Endothelial cell (in vitro differentiated cells): Measurements from ENCODE around the gene TNFAIP8L3. TPM values are rescaled to one million over a fixed set of nuclear protein-coding genes. Genes with fewer than 3 reads are reported as not detected.

Source experiments
- DNase-seq: peaks from one replicate; pipeline ENCODE4 v3.0.0; 2021; ENCODE audit warnings: low spot score
- H3K27ac Mint-ChIP-seq: one replicate; pipeline ENCODE4 v1.8.0; 2021; ENCODE audit warnings: mixed read lengths, inconsistent platforms; ENCODE audit not compliant: unreplicated experiment
- H3K27me3 Mint-ChIP-seq: one replicate; pipeline ENCODE4 v1.8.0; 2021; ENCODE audit warnings: mild to moderate bottlenecking, moderate library complexity, mixed read lengths, inconsistent platforms; ENCODE audit not compliant: unreplicated experiment
- H3K36me3 Mint-ChIP-seq: one replicate; pipeline ENCODE4 v1.8.0; 2021; ENCODE audit warnings: mild to moderate bottlenecking, low read depth, mixed read lengths, inconsistent platforms; ENCODE audit not compliant: unreplicated experiment
- H3K4me1 Mint-ChIP-seq: one replicate; pipeline ENCODE4 v1.8.0; 2021; ENCODE audit warnings: mild to moderate bottlenecking, mixed read lengths, inconsistent platforms; ENCODE audit not compliant: unreplicated experiment
- H3K4me3 Mint-ChIP-seq: one replicate; pipeline ENCODE4 v1.8.0; 2021; ENCODE audit warnings: mild to moderate bottlenecking, mixed read lengths, inconsistent platforms; ENCODE audit not compliant: unreplicated experiment
- H3K9me3 Mint-ChIP-seq: one replicate; pipeline ENCODE4 v1.8.0; 2021; ENCODE audit warnings: mixed read lengths, inconsistent platforms; ENCODE audit not compliant: unreplicated experiment
- total RNA-seq: library from RNA; stranded (reverse); fragmentation: NEBNext Ultra II Directional; extraction: Animal tissue kit (Norgen Biotek cat#: 25700); gene quantifications from one replicate; pipeline ENCODE4 v1.2.1, GENCODE V29; 2021; ENCODE audit not compliant: unreplicated experiment
- TF ChIP-seq, protein P1 (sequence below): fragments of 200-600 bp; sonication (generic); IDR thresholded peaks from one replicate; pipeline ENCODE4 v1.5.0; 2021; ENCODE audit warnings: antibody characterized with exemption; ENCODE audit not compliant: unreplicated experiment

The TNFAIP8L3 gene
- total RNA-seq, 1 donor from 2014 or later = 0.77 TPM

DNA sequence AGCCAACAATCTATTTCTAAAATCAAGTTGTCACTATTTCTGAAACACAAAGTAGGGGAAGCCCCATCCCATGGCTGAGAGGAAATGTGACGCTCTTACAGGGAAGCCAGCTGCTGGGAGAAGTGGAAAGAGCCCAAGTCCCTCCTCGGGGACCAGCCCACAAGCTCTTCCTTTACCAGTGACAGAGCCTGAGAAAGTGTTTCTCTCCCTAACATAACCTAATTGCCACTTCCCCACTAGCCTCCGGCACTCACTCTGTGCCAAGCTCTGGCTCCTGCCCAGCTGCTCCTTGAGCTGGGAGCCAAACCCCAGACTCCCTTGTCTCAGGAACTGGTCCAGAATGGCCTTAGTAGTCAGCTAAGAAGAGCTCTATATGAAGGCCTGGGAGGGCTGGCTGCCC is 42.9 kb downstream of the TNFAIP8L3 start:
- Mint-ChIP-seq H3K27ac (no peak overlapping the region), H3K36me3 (peaks cover 5% of the 10 kb centered on the region), H3K4me3 (no peak overlapping the region), H3K4me1 (peaks cover 13% of the 10 kb centered on the region), H3K27me3 (peaks cover 5% of the 10 kb centered on the region), H3K9me3 (no peaks in the 10 kb centered on the region)
- TF ChIP-seq, protein P1, sequence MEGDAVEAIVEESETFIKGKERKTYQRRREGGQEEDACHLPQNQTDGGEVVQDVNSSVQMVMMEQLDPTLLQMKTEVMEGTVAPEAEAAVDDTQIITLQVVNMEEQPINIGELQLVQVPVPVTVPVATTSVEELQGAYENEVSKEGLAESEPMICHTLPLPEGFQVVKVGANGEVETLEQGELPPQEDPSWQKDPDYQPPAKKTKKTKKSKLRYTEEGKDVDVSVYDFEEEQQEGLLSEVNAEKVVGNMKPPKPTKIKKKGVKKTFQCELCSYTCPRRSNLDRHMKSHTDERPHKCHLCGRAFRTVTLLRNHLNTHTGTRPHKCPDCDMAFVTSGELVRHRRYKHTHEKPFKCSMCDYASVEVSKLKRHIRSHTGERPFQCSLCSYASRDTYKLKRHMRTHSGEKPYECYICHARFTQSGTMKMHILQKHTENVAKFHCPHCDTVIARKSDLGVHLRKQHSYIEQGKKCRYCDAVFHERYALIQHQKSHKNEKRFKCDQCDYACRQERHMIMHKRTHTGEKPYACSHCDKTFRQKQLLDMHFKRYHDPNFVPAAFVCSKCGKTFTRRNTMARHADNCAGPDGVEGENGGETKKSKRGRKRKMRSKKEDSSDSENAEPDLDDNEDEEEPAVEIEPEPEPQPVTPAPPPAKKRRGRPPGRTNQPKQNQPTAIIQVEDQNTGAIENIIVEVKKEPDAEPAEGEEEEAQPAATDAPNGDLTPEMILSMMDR = no peak
- DNase-seq = no peak

DNA sequence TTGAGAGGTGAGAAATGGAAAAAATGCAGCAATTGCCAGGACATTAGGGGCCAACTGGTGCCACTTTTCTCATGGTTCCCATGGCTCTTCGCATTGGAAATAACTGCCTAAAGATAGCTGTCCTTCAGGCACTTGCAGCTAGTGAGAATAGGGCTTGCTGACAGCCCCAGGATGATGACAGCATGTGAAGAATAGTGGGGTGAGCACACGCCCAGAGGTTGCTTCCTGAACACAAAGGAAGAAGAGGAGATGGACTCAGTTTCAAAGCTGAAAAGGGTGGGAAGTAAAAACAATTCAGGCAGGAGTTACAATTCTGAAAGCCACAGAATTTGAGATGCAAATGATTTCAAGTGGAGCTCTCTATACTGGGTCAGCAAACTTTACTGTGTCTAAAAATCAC is 45.6 kb downstream of the TNFAIP8L3 start:
- Mint-ChIP-seq H3K27me3 (peaks cover 5% of the 10 kb centered on the region), H3K36me3 (peaks cover 5% of the 10 kb centered on the region), H3K27ac (no peak overlapping the region), H3K4me1 (peaks cover 17% of the 10 kb centered on the region), H3K4me3 (no peak overlapping the region), H3K9me3 (no peaks in the 10 kb centered on the region)
- TF ChIP-seq, protein P1 = no peak
- no peak for DNase-seq

DNA sequence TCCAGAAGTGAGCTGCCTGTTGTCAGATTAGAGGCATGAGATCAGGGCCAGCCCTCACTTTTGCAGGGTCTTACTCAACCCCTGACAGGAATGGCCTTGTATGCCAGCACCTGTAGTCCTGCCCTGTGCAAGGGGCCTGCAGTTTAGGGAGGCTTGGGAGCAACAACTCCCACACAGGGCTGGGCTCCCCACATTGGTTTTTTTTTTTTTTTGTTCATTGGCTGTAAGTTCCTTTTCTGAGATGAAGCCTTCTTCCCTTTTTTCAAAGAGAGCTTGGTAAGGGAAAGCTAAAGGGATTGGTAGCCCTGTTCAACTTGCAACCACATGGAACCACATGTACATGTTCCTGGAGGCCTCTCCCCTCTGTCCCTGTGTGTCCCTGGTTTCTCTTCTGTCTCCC is 46.4 kb downstream of the TNFAIP8L3 start:
- TF ChIP-seq, protein P1 = no peak
- H3K36me3 Mint-ChIP-seq = peaks cover 5% of the 10 kb centered on the region
- H3K4me3 Mint-ChIP-seq = no peak overlapping the region
- H3K4me1 Mint-ChIP-seq = peaks cover 17% of the 10 kb centered on the region
- peaks cover 3% of the 10 kb centered on the region for H3K27me3 Mint-ChIP-seq
- no peak overlapping the region for H3K27ac Mint-ChIP-seq
- no peaks in the 10 kb centered on the region for H3K9me3 Mint-ChIP-seq
- no peak for DNase-seq

DNA sequence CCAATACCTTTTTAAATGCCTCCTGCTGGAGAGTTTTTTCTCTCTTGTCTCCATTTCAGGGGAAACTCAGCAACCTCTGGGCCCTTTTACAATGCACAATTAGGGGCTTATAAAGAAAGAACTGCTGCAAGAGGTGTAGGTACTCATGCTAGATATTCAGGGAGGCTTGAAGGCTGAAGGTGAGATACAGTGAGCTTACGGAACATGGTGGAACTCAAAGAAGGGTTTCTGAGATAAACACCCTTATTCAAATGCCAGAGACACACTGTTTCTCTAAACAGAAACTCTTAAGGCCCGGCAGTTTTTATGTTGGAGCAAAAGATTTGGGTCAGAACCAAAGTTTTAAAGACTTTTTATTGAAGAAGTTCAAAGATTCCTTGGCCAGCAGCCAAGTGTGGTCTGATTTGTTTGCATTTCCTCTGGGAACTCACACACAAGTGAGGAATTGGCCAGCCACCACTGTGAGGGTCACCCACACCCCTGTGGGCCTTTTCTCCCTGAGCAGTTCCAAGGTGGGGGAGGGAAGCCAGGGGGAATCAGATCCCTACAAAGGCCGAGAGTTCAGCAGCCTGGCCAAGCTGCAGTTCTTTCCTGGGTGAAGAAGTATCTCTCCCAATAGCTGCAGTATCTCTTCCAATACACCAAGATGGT is 47.8 kb downstream of the TNFAIP8L3 start:
- no peak for DNase-seq
- Mint-ChIP-seq H3K4me3 (no peak overlapping the region), H3K27me3 (peaks cover 1% of the 10 kb centered on the region), H3K9me3 (no peaks in the 10 kb centered on the region), H3K4me1 (peaks cover 17% of the 10 kb centered on the region), H3K27ac (no peak overlapping the region), H3K36me3 (peaks cover 5% of the 10 kb centered on the region)
- TF ChIP-seq, protein P1 = no peak

DNA sequence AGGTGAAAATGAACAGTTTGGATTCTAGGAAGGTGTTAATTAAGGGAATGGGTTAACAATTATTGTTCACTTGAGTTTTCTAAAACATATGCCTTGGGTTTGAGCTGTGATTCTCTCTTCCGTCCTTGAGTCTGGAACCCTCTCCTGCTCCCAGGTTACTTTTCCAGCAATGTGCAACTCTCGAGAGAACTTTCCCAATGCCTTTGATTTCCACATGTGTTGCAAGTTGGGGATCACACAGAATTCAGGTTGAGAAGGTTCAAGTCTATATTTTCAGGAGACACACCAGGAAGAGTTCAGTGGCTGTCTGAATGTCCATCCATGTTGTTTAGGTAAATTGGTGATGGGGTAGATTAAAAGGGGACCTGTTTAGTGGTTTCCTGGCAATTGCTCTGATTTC is 48.7 kb downstream of the TNFAIP8L3 start:
- Mint-ChIP-seq H3K9me3 (no peaks in the 10 kb centered on the region), H3K4me3 (no peak overlapping the region), H3K27me3 (no peaks in the 10 kb centered on the region), H3K27ac (no peak overlapping the region), H3K36me3 (peaks cover 5% of the 10 kb centered on the region), H3K4me1 (peaks cover 17% of the 10 kb centered on the region)
- TF ChIP-seq, protein P1 = no peak
- DNase-seq = no peak
